ENCODE results near the gene DRC3.

DRC3 gene

GRCh38 chr17:17934806-17935205 lies 37.9 kb upstream of the DRC3 start:
- TF ChIP-seq TCF4 (CRISPR knock-in tag; IDR thresholded peaks at IDR 0.05; ENCODE audit: borderline replicate concordance): no peak
- TF ChIP-seq CSDC2 (CRISPR knock-in tag; IDR thresholded peaks at IDR 0.05): no peak
- no peak for TF ChIP-seq RARB (CRISPR knock-in tag; IDR thresholded peaks at IDR 0.05)
- TF ChIP-seq, protein P1, sequence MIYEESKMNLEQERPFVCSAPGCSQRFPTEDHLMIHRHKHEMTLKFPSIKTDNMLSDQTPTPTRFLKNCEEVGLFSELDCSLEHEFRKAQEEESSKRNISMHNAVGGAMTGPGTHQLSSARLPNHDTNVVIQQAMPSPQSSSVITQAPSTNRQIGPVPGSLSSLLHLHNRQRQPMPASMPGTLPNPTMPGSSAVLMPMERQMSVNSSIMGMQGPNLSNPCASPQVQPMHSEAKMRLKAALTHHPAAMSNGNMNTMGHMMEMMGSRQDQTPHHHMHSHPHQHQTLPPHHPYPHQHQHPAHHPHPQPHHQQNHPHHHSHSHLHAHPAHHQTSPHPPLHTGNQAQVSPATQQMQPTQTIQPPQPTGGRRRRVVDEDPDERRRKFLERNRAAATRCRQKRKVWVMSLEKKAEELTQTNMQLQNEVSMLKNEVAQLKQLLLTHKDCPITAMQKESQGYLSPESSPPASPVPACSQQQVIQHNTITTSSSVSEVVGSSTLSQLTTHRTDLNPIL (CRISPR knock-in tag; IDR thresholded peaks at IDR 0.05; ENCODE audit: low read depth): no peak
- no peak for ATAC-seq

DNA sequence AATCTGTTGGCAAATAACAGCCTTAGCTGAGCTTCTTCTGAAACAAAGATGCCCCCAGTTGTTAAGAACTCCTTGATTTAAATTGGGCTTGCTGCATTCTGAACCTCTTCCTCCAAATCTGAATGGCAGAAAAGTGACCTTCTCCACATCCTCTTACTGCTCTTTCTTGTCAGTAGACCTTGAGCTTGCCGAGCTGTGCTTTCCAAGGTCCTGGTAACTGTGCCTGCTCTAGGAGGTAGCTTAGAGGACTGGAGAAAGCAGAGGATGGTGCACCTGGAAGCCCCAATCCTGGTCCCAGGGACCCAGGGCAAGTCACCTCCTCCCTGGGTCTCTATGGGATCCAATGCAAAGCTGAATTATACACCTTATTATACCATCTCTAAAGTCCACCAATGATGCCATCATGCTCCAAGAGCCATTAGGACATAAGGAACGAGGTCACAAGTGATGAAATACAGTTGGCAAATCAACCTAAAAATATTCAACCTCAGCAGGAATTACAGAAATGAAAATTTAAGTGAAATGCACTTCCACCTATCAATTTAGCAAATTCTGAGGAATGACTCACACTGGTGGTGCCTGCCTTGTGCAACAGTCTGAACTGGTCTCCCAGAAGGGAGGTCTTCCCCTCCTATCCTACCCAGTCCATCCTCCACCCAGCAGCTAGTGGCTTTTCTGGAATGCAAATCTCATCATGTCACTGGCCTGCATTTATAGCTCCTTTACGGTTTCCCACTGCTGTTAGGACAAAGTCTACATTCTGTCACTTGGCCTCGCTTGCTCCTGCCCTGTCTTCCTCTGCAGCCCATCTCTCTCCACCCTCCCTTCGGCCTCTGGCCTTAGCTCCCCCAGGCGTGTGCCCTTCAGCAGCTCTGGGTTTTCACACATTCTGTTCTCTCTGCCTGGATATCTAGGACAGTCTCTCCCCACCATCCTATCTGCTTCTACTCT lies 37.1 kb upstream of the DRC3 start:
- ATAC-seq: peak; percentile 82

DNA sequence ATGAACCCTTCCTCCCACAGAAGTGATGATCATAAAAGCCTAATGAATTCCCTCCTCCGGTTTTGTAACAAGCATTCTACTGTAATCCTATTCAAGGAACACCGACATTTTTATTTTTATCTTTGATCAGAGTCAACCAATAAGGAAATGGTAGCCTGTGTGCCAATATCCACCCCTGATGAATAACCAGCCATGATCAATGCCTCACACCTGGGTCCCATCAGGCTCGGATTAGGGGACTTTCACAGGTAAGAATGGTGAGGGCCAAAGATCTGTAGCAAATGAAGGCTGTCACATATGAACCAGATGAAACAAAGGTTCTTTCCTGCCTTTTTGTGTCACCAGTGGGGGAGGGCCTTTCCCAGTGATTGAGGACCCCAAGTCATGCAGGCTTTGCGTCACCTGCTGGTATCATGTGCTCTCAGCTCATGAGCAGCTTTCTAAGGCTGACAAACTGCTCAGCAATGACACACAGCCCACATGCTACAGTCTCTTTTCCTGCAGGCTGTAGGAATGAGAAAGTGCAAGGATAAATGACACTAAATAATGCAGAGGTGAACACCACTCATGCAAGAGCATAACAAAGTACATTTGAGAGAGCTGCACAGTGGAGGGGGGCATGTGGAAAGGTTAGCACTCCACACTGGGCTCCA lies 35.3 kb upstream of the DRC3 start:
- TF ChIP-seq TSHZ2 (CRISPR knock-in tag; IDR thresholded peaks at IDR 0.05) (no peak), CSDC2 (CRISPR knock-in tag; IDR thresholded peaks at IDR 0.05) (no peak), ZC3H10 (CRISPR knock-in tag; IDR thresholded peaks at IDR 0.05) (no peak), ARNTL (CRISPR knock-in tag; IDR thresholded peaks at IDR 0.05; ENCODE audit: borderline replicate concordance, low read depth) (no peak), OSR1 (CRISPR knock-in tag; IDR thresholded peaks at IDR 0.05) (no peak), TOX (CRISPR knock-in tag; IDR thresholded peaks at IDR 0.05; ENCODE audit: borderline replicate concordance) (no peak), ISL1 (CRISPR knock-in tag; IDR thresholded peaks at IDR 0.05) (no peak), ZNF70 (CRISPR knock-in tag; IDR thresholded peaks at IDR 0.05) (no peak), GLIS3 (CRISPR knock-in tag; IDR thresholded peaks at IDR 0.05) (no peak)
- TF ChIP-seq, protein P2, sequence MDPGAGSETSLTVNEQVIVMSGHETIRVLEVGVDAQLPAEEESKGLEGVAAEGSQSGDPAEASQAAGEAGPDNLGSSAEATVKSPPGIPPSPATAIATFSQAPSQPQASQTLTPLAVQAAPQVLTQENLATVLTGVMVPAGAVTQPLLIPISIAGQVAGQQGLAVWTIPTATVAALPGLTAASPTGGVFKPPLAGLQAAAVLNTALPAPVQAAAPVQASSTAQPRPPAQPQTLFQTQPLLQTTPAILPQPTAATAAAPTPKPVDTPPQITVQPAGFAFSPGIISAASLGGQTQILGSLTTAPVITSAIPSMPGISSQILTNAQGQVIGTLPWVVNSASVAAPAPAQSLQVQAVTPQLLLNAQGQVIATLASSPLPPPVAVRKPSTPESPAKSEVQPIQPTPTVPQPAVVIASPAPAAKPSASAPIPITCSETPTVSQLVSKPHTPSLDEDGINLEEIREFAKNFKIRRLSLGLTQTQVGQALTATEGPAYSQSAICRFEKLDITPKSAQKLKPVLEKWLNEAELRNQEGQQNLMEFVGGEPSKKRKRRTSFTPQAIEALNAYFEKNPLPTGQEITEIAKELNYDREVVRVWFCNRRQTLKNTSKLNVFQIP (CRISPR knock-in tag; IDR thresholded peaks at IDR 0.05; ENCODE audit: borderline replicate concordance, low read depth): no peak
- no peak for ATAC-seq

More for the DNA sequence above, 37.1 kb upstream of the DRC3 start:
- no peak for TF ChIP-seq OSR1 (CRISPR knock-in tag; IDR thresholded peaks at IDR 0.05)
- TF ChIP-seq TCF4 (CRISPR knock-in tag; IDR thresholded peaks at IDR 0.05; ENCODE audit: borderline replicate concordance): no peak
- TF ChIP-seq, protein P2 (CRISPR knock-in tag; IDR thresholded peaks at IDR 0.05; ENCODE audit: borderline replicate concordance, low read depth): no peak
- TF ChIP-seq ISL1 (CRISPR knock-in tag; IDR thresholded peaks at IDR 0.05): peak; percentile 96
- no peak for TF ChIP-seq TOX (CRISPR knock-in tag; IDR thresholded peaks at IDR 0.05; ENCODE audit: borderline replicate concordance)
- TF ChIP-seq PPARA (CRISPR knock-in tag; IDR thresholded peaks at IDR 0.05; ENCODE audit: borderline replicate concordance): no peak
- TF ChIP-seq ESRRG (CRISPR knock-in tag; IDR thresholded peaks at IDR 0.05): no peak
- peak; percentile 71 for TF ChIP-seq CSDC2 (CRISPR knock-in tag; IDR thresholded peaks at IDR 0.05)
- TF ChIP-seq, protein P1 (CRISPR knock-in tag; IDR thresholded peaks at IDR 0.05; ENCODE audit: low read depth): peak; percentile 29; the same call in 1 of the 2 replicates
- TF ChIP-seq ZC3H10 (CRISPR knock-in tag; IDR thresholded peaks at IDR 0.05): no peak
- no peak; the same call in 1 of the 2 replicates for TF ChIP-seq GLIS3 (CRISPR knock-in tag; IDR thresholded peaks at IDR 0.05)
- TF ChIP-seq BACH2 (CRISPR knock-in tag; IDR thresholded peaks at IDR 0.05; ENCODE audit: borderline replicate concordance): no peak

All from SK-N-SH treated with all-trans-retinoic acid at 6 μM for 48 hours (cell line).